HG03565 (cell line): ENCODE results near the gene OR4X1.
"Not testable (repeated sequence)": the region's sequence is repeated elsewhere in the genome, so short reads cannot be mapped to it uniquely, and the experiment has no call there.

Source experiments
- ATAC-seq: cut with Tn5 transposase; IDR thresholded peaks from one replicate; pipeline ENCODE4 v1.9.1; 2021; ENCODE audit warnings: mild to moderate bottlenecking, moderate library complexity; ENCODE audit not compliant: unreplicated experiment

The OR4X1 gene, protein sequence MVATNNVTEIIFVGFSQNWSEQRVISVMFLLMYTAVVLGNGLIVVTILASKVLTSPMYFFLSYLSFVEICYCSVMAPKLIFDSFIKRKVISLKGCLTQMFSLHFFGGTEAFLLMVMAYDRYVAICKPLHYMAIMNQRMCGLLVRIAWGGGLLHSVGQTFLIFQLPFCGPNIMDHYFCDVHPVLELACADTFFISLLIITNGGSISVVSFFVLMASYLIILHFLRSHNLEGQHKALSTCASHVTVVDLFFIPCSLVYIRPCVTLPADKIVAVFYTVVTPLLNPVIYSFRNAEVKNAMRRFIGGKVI

DNA sequence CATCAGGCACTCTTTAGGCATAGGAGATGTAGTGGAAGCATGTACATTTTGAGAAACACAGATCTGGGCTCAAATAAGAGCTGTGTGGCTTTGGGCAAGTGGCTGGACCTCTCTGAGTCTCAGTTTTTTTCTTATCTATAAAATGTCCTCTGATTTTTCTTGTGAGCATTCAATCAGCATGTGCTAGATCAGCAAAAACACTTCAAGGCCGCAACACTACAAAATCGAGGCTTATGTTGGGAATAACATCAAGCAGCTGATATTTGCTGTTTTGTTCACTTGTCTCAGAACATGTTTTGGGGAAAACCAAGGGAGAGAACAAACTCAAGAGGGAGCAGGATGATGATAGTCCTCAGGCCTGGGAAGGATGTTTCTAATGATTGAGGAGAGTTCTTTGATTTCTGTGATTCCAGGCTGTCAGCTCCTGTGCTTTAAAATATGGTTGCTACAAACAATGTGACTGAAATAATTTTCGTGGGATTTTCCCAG lies at the start of gene OR4X1:
OR4X1 (plus strand) TSS at position 439 of the 489 bp plus-strand sequence; CDS start at position 439, 0 bp downstream.
- ATAC-seq: no peak

DNA sequence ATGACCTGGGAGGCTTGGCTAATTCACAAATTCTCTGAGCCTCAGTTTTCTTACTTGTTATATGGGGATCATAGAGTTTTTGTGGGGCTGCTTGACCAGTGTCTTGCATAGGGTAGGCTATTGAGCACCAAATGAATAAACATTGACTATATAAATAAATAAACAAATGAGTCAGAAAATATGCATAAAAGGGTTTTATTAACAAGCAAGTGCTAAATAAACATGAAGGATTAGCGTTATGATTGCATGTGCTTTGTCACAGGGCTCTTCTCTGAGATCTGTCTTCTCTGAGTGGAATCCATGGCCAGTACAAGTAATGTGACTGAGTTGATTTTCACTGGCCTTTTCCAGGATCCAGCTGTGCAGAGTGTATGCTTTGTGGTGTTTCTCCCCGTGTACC lies 47.2 kb upstream of the OR4X1 start, which contains the start of gene OR4B1:
OR4B1 (plus strand) TSS at position 301 of the 400 bp plus-strand sequence; CDS start at position 301, 0 bp downstream.
- no peak for ATAC-seq

GRCh38 chr11:48228761-48229160 lies 34.9 kb upstream of the OR4X1 start:
- ATAC-seq: no peak

- not testable (repeated sequence) for ATAC-seq
Observed at GRCh38 chr11:48230057-48230456, 33.6 kb upstream of the OR4X1 start.

DNA sequence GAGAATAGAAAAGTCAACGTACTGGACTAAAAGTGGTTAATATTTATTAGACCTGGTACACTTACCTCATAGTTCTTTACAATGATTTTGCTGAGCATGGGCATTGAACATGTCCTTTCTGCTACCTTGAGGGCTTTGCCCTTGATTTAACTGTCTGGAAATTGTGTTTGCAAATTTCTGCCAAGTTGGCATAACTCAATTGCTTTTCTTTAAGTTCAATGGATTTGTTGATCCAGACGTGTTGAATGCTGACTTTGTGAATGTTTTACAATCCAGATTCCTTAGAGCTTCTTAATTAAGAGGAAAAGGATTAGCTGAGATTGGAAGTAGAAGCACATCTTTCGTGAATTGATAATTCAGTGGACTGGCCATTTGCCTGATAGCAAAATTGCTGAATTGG lies 25.9 kb upstream of the OR4X1 start:
- no peak for ATAC-seq

- ATAC-seq: no peak
Observed at GRCh38 chr11:48242501-48242900, 21.2 kb upstream of the OR4X1 start.

DNA sequence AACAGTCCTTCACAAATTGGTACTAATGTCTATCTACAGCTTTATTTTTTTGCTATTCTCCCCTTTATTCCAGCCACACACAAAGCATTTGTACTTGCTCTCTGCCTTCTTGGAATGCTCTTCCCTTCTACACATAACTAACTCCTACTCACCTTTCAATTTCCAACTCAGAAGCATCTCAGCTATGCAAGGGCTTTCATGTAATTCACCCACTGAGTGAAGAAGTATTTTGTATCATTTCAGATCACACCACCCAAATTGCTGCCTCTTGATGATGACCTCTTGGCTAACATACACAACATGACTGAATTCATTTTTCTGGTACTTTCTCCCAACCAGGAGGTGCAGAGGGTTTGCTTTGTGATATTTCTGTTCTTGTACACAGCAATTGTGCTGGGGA lies 18.9 kb upstream of the OR4X1 start, which contains the start of gene OR4X2:
OR4X2 (plus strand) TSS at position 301 of the 400 bp plus-strand sequence; CDS start at position 301, 0 bp downstream.
- no peak for ATAC-seq

DNA sequence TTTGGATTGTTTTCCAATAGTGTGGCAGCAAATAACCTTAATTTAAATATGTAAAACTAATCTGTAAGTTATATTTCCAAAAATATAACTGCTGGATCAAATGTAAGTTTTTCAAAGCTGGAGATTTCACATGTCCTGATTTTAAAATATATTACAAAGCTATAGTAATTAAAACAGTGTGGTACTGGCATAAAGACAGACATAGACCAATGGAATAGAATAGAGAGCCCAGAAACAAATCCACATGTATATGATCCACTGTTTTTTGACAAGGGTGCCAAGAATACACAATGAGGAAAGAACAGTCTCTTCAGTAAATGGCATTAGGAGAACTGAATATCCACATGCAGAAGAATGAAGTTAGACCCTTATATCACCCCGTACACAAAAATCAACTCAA lies 14.8 kb upstream of the OR4X1 start:
- no peak for ATAC-seq

- no peak for ATAC-seq
Observed at GRCh38 chr11:48261600-48261999, 2.1 kb upstream of the OR4X1 start.

- ATAC-seq: no peak
Observed at GRCh38 chr11:48270621-48271020, 7.0 kb downstream of the OR4X1 start.

DNA sequence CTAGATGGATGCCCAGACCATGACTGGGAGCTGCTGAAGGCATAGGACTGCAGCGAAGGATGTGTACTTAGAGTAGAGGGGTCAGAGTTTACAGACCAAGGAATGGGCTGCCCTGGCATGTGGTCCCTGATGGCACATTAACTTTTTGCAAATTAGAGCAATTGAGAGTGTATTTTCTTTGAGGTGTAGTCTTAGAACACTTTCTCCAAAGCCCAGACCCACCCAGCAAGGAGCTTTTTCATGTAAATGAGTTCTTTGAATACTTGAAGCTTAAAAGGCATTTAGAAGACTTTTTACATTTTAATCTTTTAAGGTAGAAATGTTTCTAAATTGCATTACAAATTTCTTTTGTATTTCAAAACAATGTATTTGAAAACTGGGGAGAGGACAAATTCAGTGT lies 8.9 kb downstream of the OR4X1 start:
- no peak for ATAC-seq

DNA sequence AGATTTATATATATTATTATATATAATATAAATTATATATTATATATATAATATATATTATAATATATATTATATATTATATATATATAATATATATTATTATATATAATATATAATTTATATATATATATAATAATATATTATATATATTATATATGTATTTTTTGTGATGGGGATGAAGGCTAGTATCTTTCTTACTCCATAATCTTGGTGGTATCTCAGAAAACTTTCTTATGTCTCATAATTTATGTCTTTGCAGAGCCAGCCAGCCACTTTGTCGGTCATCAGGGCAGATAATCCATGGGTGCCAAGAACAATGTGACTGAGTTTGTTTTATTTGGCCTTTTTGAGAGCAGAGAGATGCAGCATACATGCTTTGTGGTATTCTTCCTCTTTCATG lies 42.3 kb downstream of the OR4X1 start, which contains the start of gene OR4S1:
OR4S1 (plus strand) TSS at position 301 of the 400 bp plus-strand sequence; CDS start at position 301, 0 bp downstream.
- ATAC-seq: no peak

- ATAC-seq: peak; percentile 94
Observed at GRCh38 chr11:48307760-48308386, 44.2 kb downstream of the OR4X1 start.

GRCh38 chr11:48313590-48313989 lies 49.9 kb downstream of the OR4X1 start:
- not testable (repeated sequence) for ATAC-seq
